GM21526 (cell line): ENCODE measurements around the gene C1orf116.

Source experiments
- ATAC-seq: cut with Tn5 transposase; IDR thresholded peaks from one replicate; pipeline ENCODE4 v1.9.1; 2021; ENCODE audit warnings: moderate library complexity; ENCODE audit not compliant: unreplicated experiment, low FRiP score

The C1orf116 gene

DNA sequence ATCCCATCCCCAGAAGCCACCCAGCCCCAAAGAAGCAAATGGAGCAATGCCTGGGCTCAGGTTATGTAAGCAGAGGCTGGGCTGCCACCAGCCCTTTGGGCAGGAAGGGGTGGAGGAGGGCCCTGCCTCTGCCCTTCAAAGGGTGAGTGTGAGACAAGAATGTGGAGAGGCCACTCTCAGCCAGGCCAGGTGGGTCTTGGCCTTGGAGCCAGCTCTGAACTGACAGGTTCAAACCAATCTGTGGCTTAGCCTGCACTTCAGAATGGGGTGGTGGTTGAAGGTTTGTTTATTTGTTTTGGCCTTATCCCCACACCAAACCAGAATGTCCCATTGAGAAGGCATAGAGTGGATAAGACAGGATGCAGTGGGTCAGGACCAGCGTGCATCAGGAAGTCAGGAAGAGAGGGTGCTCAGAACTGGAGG is 29.8 kb downstream of the C1orf116 start:
- ATAC-seq = no peak

- no peak for ATAC-seq
Observed at GRCh38 chr1:207001492-207002245, 30.9 kb downstream of the C1orf116 start.

DNA sequence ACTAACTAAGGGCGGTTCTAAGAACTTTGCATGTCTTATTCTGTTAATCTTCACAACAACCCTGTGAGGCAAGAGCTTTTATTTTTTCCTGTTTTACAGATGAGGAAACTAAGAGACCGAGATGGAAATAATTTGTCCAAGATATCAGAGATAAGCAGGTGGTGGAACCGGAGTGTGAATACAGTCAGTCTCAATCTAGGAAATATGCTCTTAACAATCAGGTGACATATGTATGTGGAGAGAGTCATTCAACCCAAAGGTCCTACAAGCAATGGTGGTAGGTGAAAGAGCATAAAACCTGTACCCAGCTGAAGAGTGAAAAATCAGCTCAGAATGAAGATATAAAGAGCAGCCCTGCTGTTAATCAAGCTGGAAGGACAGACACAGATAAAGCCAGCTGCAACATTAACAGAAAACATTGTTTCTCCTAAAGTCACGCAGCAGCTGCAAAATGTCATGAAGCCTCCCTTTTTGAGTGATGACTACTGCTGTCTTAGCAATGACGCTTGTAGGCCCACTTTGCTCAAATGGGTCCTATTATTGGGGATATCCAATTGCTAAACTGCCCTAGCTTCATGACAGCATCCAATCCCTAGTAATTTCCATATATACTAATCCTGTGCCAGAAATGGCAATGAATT is 31.8 kb downstream of the C1orf116 start:
- ATAC-seq = no peak

GRCh38 chr1:206998816-206999215 is 33.7 kb downstream of the C1orf116 start:
- no peak for ATAC-seq

- no peak for ATAC-seq
Observed at GRCh38 chr1:206992790-206993189, 39.8 kb downstream of the C1orf116 start.

- ATAC-seq = no peak
Observed at GRCh38 chr1:206987873-206988272, 44.7 kb downstream of the C1orf116 start.

- no peak for ATAC-seq
Observed at GRCh38 chr1:206986885-206987284, 45.7 kb downstream of the C1orf116 start.

DNA sequence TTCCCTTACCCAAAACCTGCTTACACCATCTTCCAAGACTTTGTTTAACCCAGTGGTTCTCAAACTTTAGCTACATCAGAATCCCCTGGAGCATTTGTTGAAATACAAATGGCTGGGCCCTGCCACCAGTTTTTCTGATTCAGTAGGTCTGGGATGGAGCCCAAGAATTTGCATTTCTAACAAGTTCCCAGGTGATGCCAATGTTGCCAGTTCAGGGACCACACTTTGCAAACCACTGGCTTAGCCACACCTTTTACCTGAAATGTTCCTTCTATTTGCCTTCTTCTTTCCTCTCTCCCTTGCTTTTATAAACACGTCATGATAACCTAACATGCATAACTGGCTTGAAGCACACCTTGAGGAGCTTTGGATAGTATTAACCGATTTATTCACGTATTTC is 46.2 kb downstream of the C1orf116 start:
- ATAC-seq = no peak

- no peak for ATAC-seq
Observed at GRCh38 chr1:206985162-206985749, 47.3 kb downstream of the C1orf116 start.

- ATAC-seq = no peak
Observed at GRCh38 chr1:206982216-206982615, 50.3 kb downstream of the C1orf116 start.

GRCh38 chr1:206979379-206980043 is 53.0 kb downstream of the C1orf116 start:
- ATAC-seq = no peak

GRCh38 chr1:206978259-206978658 is 54.3 kb downstream of the C1orf116 start:
- no peak for ATAC-seq

DNA sequence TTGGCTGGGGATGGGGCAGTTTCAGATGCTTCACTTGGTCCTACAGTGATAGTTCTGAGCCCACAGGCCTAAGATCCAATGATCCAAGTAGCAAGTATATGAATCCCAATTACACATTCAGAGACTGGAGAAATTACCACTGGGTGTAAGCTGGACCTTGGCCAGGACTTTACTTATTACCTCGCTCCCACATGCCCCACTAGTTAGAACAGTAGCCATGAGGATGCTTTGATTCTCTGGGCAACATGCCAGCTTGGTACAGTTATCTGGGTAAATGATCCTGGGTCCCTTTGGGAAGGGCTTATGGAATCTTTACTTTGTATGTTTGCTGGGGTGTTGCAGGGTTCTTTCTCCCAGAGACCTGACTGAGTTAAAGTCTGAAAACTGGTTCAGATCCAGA is 57.2 kb downstream of the C1orf116 start:
- no peak for ATAC-seq

DNA sequence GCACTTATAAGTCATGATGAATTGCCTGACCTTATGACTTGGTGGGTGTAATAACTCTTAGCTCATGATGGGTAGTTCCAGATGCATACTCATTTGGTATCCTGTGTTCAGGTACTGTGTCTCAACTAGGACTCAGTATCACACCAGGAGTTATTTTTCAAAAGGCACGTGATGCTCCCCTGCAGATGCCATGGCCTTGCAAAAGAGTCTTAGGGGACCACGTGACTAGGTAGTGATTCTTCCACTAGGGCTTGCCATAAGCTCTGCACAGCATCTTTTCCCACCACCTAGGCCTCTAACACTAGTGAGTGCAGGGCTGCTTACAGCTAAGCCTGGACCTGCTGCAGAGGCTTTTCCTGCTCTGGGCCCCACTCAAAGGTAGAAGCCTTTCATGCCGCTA is 58.4 kb downstream of the C1orf116 start:
- no peak for ATAC-seq

GRCh38 chr1:206972728-206973127 is 59.8 kb downstream of the C1orf116 start:
- no peak for ATAC-seq

DNA sequence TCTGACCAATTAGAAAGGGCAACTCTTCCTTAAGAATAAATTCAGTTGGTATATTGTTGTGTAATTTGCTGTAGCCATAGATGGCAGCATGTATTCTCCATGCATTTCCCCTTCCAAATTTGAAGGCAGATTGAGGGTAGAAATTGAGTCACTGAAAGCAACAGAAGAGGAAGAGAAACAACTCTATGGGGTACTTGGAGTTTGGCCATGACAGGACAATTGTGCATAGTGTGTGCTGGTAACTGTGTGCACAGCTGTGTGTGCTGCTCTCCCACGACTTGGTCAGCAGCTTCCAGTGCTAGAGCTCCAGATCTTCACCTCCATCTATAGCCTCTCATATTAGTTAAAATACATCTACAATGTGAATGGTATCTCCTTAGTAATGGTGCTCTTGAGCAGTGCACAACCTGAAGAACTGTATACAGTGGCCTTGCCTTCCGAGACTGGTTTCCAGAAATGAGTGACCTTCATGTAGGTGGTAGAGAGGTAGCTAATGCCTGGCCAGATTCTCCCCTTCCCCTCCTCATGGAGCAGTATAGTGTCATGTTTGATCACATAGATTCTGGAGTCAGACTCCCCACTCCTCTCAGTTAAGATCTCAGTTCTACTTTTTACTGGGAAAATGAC is 61.4 kb downstream of the C1orf116 start:
- ATAC-seq = no peak

DNA sequence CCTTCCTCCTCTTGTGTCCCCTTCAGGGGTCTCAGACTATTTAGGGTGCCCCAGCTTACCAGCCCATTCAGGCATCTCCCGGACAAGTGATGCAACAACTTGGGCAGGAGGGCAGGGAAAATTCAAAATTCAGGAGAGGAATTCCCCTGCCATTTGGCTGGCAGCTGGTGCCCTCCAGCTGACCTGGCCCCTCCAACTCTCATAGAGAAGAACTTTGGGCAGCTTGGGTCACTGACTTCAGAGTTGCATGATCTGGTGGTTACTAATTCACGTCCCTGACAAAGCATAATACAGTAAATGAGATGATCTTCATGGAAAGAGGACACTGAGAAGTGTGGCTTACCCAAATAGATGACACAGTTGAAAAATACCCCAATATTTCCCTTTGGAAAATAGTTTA is 62.1 kb downstream of the C1orf116 start, which contains the start of gene FCAMR:
FCAMR (minus strand) TSS at position 15 of the 400 bp plus-strand sequence. CDS start 335 bp downstream, outside the sequence.
- ATAC-seq = no peak

DNA sequence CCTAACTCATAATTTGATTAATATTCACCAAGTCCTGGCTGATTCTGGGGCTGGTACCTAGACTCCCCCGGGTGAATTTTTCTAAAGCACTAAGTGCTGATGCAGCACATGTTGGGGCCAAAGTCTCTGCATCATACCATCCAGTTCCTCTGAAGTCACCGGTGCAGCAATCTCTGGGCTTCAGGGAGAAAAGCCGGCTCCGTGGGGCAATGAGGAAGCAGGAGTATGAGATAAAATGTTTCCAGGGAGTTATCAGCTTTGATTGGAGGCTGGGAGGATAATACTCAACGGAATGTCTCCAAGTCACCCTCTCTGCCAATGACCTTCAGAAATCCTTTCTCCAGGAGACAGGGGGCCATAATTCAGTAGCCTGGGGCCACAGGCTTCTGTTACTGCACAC is 63.5 kb downstream of the C1orf116 start:
- ATAC-seq = no peak
